HUES48 (cell line): ENCODE results near the gene ELOVL6.
"Not testable (repeated sequence)": the region's sequence is repeated elsewhere in the genome, so short reads cannot be mapped to it uniquely, and the experiment has no call there.

ENCODE experiments used
- H3K27ac ChIP-seq: one replicate; pipeline ENCODE4 v1.7.0; 2013; ENCODE audit warnings: low read depth, low read length, inconsistent platforms
- H3K27me3 ChIP-seq: 2 replicates; pipeline ENCODE4 v1.6.1; 2013; ENCODE audit warnings: mild to moderate bottlenecking, low read length; ENCODE audit not compliant: control insufficient read depth, insufficient read depth
- H3K36me3 ChIP-seq: 2 replicates; pipeline ENCODE4 v1.6.1; 2013; ENCODE audit warnings: low read length; ENCODE audit not compliant: control insufficient read depth, insufficient read depth
- H3K4me1 ChIP-seq: 2 replicates; pipeline ENCODE4 v1.6.1; 2013; ENCODE audit warnings: mild to moderate bottlenecking, low read length; ENCODE audit not compliant: control insufficient read depth, insufficient read depth
- H3K4me3 ChIP-seq: 2 replicates; pipeline ENCODE4 v1.5.1; 2013; ENCODE audit warnings: mild to moderate bottlenecking, low read depth, low read length
- H3K9ac ChIP-seq: 2 replicates; pipeline ENCODE4 v1.6.1; 2013; ENCODE audit warnings: mild to moderate bottlenecking, low read depth, low read length, moderate library complexity
- H3K9me3 ChIP-seq: 2 replicates; pipeline ENCODE4 v1.6.1; 2013; ENCODE audit warnings: low read length; ENCODE audit not compliant: control insufficient read depth, insufficient read depth

ELOVL6 gene

DNA sequence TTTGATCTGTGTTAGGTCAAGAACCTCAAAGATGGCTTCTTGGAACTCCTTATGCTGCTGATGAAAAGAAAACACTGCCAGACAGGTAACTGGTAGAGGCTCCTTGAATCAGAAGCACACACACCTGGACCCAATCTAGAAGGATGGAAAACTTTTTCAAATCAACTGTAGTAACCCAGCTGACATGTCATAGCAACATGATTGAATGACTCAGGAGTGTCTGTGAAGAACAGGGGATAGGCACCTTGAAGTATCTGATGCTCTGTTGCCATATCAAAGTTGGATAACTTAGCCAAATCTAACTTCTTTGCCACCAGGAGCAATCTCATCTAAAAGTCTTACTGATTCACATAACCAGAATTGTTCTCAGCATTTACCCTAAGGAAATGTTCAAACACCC is 98.8 kb downstream of the ELOVL6 start:
- Histone ChIP-seq H3K9ac (no peak overlapping the region), H3K27ac (no peak overlapping the region), H3K36me3 (peaks cover 13% of the 10 kb centered on the region), H3K4me3 (no peak overlapping the region), H3K27me3 (no peaks in the 10 kb centered on the region), H3K9me3 (no peaks in the 10 kb centered on the region), H3K4me1 (peaks cover 8% of the 10 kb centered on the region; the same call in 1 of the 2 replicates)

- H3K36me3 ChIP-seq, result no peaks in the 10 kb centered on the region
- H3K27me3 ChIP-seq, result no peaks in the 10 kb centered on the region
These were observed 102.0 kb downstream of the ELOVL6 start for GRCh38 chr4:110096405-110096804.

DNA sequence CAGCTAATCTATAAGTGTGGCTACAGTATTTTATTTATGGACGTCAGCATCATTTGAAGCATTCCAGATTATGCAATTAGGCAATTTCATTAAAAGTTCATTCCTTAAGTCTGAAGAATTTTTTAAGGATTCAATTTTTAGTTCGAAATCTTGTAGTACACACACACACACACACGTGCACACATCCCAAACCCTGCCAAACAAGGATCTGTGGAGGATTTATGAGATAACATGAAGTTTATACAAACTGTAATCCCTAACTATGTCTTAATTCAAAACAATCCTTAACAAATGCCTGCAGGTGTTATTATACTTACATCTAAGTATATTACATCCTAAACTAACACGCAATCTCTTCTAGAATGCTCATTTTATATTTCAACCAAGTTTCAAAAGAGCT is 105.8 kb downstream of the ELOVL6 start:
- H3K27me3 ChIP-seq, result no peaks in the 10 kb centered on the region
- no peaks in the 10 kb centered on the region for H3K9me3 ChIP-seq
- no peaks in the 10 kb centered on the region for H3K36me3 ChIP-seq
- no peak overlapping the region for H3K4me3 ChIP-seq
- H3K27ac ChIP-seq, result no peak overlapping the region
- no peak overlapping the region for H3K9ac ChIP-seq
- peaks cover 23% of the 10 kb centered on the region for H3K4me1 ChIP-seq

More at GRCh38 chr4:110096405-110096804, 102.0 kb downstream of the ELOVL6 start:
- no peaks in the 10 kb centered on the region for H3K9me3 ChIP-seq
- no peak overlapping the region for H3K4me3 ChIP-seq
- no peak overlapping the region for H3K9ac ChIP-seq
- H3K4me1 ChIP-seq, result no peaks in the 10 kb centered on the region
- no peak overlapping the region for H3K27ac ChIP-seq

DNA sequence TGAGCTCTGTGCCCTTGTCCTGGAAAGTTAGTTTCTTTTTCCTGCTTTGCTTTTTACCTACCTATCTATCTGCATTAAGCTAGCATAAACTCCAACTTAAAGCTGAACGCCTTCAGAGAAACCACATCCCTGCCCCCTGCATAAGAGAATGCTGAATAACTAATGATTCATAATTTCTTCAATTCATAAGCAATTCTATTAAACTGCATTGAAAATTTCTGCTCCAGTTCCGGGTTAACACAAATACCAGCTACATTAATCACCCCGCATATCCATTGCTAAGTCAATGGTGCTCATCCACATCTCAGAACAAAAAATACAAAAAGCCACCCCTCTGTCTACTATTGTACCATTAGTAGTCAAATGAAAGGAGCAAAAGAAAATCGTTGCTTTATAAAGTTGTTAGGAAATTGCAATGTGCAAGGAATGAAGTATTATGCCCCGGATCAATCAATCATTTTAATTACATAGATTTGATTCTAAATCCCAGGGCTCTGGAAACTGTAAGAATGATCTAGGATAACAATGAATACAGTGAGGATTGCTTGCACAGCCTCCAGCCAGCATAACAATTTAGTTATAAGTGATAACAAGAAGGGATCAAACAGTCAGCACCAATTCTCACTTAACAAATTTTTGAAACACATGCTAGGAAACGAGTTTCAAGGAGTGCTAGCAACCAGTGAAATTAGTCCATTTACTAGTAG is 106.8 kb downstream of the ELOVL6 start:
- no peaks in the 10 kb centered on the region for H3K36me3 ChIP-seq
- no peak overlapping the region for H3K27ac ChIP-seq
- H3K4me3 ChIP-seq, result no peak overlapping the region
- H3K27me3 ChIP-seq, result no peaks in the 10 kb centered on the region
- no peak overlapping the region for H3K9ac ChIP-seq
- H3K9me3 ChIP-seq, result no peaks in the 10 kb centered on the region
- peaks cover 23% of the 10 kb centered on the region for H3K4me1 ChIP-seq

DNA sequence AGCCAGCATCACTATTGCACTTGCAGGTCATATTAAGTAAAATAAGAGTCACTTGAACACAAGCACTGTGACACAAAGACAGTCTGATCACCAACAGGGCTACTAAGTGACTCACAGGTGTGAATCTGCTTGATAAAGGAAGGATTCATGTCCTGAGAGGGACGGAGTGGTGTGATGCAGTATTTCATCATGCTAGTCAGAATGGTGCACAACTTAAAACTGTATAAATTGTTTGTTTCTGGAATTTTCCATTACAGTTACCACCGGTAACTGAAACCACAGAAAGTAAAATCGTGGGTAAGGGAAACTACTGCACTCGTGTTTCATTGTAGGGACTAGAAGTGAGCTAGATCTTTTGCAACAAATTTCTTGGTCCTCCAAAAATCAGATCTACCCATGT is 109.7 kb downstream of the ELOVL6 start:
- no peaks in the 10 kb centered on the region for H3K36me3 ChIP-seq
- no peak overlapping the region for H3K9ac ChIP-seq
- H3K27me3 ChIP-seq, result no peaks in the 10 kb centered on the region
- no peaks in the 10 kb centered on the region for H3K9me3 ChIP-seq
- H3K4me3 ChIP-seq, result no peak overlapping the region
- peak overlapping the region; percentile 55 for H3K27ac ChIP-seq
- H3K4me1 ChIP-seq, result peaks cover 23% of the 10 kb centered on the region

DNA sequence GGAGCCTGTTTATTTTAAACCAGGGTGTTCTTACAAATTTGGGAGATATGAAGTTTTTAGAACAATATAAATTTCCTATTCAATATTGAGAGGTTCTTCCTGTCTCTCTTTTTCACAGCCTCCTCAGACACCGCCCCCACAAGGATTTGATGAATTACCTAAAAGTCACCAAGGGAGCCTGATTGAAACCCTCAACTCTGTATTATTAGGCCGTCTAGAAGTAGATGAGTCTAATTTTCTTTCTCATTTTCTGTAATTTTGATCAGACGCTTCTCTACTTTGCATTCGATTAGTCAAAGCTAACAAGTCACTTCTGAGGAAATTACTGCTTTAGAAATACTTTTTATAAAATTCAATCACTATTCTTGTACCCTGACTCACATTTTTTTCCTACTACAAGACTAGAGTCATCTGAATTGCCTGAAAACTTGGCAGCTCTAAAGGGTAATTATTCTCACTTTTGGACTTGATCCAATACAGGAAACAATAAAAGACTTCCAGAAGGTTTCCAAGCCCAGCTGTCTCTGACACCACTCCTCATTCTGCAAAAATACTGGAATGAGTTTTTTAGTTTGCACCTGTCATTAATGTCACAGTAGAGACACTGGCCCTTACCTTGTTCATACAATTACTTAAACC is 111.2 kb downstream of the ELOVL6 start:
- no peaks in the 10 kb centered on the region for H3K9me3 ChIP-seq
- peaks cover 23% of the 10 kb centered on the region for H3K4me1 ChIP-seq
- no peak overlapping the region for H3K9ac ChIP-seq
- no peaks in the 10 kb centered on the region for H3K27me3 ChIP-seq
- H3K4me3 ChIP-seq, result no peak overlapping the region
- no peak overlapping the region for H3K27ac ChIP-seq
- H3K36me3 ChIP-seq, result peaks cover 3% of the 10 kb centered on the region; the same call in 1 of the 2 replicates

GRCh38 chr4:110085131-110085530 is 113.3 kb downstream of the ELOVL6 start:
- H3K36me3 ChIP-seq, result peaks cover 3% of the 10 kb centered on the region; the same call in 1 of the 2 replicates
- H3K27ac ChIP-seq, result no peak overlapping the region
- H3K4me1 ChIP-seq, result peaks cover 21% of the 10 kb centered on the region
- H3K9ac ChIP-seq, result no peak overlapping the region
- no peak overlapping the region for H3K4me3 ChIP-seq
- H3K27me3 ChIP-seq, result no peaks in the 10 kb centered on the region
- H3K9me3 ChIP-seq, result no peaks in the 10 kb centered on the region

DNA sequence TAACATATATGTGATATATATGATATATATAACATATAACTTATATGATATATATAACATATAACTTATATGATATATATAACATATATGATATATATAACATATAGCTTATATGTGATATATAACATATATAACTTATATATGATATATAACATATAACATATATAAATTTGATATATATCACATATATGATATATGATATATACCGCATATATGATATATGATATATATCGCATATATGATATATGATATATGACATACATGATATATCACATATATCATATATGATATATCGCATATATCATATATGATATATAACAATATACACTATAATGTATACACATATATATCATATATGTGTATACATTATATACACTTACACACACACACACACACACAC is 114.3 kb downstream of the ELOVL6 start:
- Histone ChIP-seq H3K4me1 (peaks cover 13% of the 10 kb centered on the region), H3K9ac (no peak overlapping the region), H3K27ac (no peak overlapping the region), H3K9me3 (no peaks in the 10 kb centered on the region), H3K4me3 (no peak overlapping the region), H3K27me3 (no peaks in the 10 kb centered on the region), H3K36me3 (peaks cover 3% of the 10 kb centered on the region; the same call in 1 of the 2 replicates)

- not testable (repeated sequence) for H3K27me3 ChIP-seq, H3K9ac ChIP-seq, H3K4me1 ChIP-seq
These were observed 120.3 kb downstream of the ELOVL6 start for GRCh38 chr4:110078148-110078547.

DNA sequence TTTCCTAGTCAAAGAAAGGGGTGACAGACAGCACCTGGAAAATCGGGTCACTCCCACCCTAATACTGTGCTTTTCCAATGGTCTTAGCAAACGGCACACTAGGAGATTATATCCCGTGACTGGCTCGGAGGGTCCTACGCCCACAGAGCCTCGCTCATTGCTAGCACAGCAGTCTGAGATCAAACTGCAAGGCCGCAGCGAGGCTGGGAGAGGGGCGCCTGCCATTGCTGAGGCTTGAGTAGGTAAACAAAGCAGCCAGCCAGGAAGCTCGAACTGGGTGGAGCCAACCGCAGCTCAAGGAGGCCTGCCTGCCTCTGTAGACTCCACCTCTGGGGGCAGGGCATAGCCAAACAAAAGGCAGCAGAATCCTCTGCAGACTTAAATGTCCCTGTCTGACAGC is 121.6 kb downstream of the ELOVL6 start:
- H3K9ac ChIP-seq, H3K9me3 ChIP-seq, H3K36me3 ChIP-seq, H3K27me3 ChIP-seq, H3K4me3 ChIP-seq, H3K4me1 ChIP-seq, H3K27ac ChIP-seq: not testable (repeated sequence)

More at GRCh38 chr4:110078148-110078547, 120.3 kb downstream of the ELOVL6 start:
- H3K36me3 ChIP-seq, H3K9me3 ChIP-seq, H3K4me3 ChIP-seq, H3K27ac ChIP-seq: not testable (repeated sequence)

- Histone ChIP-seq H3K9ac (no peak overlapping the region), H3K9me3 (no peaks in the 10 kb centered on the region; the same call in 1 of the 2 replicates), H3K4me3 (no peak overlapping the region), H3K27ac (no peak overlapping the region), H3K36me3 (peaks cover 2% of the 10 kb centered on the region; the same call in 1 of the 2 replicates), H3K27me3 (no peaks in the 10 kb centered on the region), H3K4me1 (no peaks in the 10 kb centered on the region)
These were observed 122.5 kb downstream of the ELOVL6 start for GRCh38 chr4:110075891-110076290.
